T-helper 2 cell treated with Interferon-gamma antibody and Interleukin-4, amounts not matched to agents 5 μg/mL and 100 μg/mL, for 36 hours (primary cell): ENCODE data around the gene LPA.
"Not testable (repeated sequence)": the region's sequence is repeated elsewhere in the genome, so short reads cannot be mapped to it uniquely, and the experiment has no call there.

Experiments
- DNase-seq: peaks from one replicate; pipeline ENCODE4 v3.0.0; 2021; ENCODE audit warnings: low spot score
- H3K27ac Mint-ChIP-seq: one replicate; pipeline ENCODE4 v1.8.0; 2021; ENCODE audit warnings: mild to moderate bottlenecking, mixed read lengths
- H3K27me3 Mint-ChIP-seq: one replicate; pipeline ENCODE4 v1.8.0; 2021; ENCODE audit warnings: low read depth, mixed read lengths
- H3K36me3 Mint-ChIP-seq: one replicate; pipeline ENCODE4 v1.8.0; 2021; ENCODE audit warnings: low read depth, mixed read lengths
- H3K4me1 Mint-ChIP-seq: one replicate; pipeline ENCODE4 v1.8.0; 2021; ENCODE audit warnings: low read depth, mixed read lengths
- H3K4me3 Mint-ChIP-seq: one replicate; pipeline ENCODE4 v1.8.0; 2022; ENCODE audit warnings: mild to moderate bottlenecking, moderate library complexity, mixed read lengths
- H3K9me3 Mint-ChIP-seq: one replicate; pipeline ENCODE4 v1.8.0; 2021; ENCODE audit warnings: mixed read lengths

LPA gene, protein sequence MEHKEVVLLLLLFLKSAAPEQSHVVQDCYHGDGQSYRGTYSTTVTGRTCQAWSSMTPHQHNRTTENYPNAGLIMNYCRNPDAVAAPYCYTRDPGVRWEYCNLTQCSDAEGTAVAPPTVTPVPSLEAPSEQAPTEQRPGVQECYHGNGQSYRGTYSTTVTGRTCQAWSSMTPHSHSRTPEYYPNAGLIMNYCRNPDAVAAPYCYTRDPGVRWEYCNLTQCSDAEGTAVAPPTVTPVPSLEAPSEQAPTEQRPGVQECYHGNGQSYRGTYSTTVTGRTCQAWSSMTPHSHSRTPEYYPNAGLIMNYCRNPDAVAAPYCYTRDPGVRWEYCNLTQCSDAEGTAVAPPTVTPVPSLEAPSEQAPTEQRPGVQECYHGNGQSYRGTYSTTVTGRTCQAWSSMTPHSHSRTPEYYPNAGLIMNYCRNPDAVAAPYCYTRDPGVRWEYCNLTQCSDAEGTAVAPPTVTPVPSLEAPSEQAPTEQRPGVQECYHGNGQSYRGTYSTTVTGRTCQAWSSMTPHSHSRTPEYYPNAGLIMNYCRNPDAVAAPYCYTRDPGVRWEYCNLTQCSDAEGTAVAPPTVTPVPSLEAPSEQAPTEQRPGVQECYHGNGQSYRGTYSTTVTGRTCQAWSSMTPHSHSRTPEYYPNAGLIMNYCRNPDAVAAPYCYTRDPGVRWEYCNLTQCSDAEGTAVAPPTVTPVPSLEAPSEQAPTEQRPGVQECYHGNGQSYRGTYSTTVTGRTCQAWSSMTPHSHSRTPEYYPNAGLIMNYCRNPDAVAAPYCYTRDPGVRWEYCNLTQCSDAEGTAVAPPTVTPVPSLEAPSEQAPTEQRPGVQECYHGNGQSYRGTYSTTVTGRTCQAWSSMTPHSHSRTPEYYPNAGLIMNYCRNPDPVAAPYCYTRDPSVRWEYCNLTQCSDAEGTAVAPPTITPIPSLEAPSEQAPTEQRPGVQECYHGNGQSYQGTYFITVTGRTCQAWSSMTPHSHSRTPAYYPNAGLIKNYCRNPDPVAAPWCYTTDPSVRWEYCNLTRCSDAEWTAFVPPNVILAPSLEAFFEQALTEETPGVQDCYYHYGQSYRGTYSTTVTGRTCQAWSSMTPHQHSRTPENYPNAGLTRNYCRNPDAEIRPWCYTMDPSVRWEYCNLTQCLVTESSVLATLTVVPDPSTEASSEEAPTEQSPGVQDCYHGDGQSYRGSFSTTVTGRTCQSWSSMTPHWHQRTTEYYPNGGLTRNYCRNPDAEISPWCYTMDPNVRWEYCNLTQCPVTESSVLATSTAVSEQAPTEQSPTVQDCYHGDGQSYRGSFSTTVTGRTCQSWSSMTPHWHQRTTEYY (N-terminal part only)

DNA sequence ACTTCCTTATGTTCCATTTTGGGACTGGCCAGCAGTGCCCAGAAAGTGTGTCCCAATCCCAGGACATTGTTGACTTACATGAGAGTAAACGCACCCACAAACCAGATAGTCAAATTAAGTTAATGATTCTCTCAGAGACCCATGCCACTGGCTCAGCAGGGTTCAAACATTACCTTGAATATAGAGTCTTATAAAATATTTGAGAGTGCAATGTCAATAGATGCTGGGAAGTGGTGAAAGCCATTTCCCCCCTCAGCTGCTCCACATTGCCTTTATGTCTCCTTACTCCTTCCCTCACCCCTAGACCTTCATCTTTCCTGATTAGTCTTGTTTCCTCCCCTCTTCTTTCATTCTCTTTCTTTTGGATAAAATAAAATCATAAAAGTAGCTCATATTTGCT is at the start of gene LPA:
LPA (minus strand) TSS at position 78 of the 400 bp plus-strand sequence; CDS start at position 17, 61 bp downstream.
- not testable (repeated sequence) for H3K27me3 Mint-ChIP-seq, DNase-seq, H3K4me3 Mint-ChIP-seq, H3K4me1 Mint-ChIP-seq, H3K9me3 Mint-ChIP-seq, H3K27ac Mint-ChIP-seq, H3K36me3 Mint-ChIP-seq

DNA sequence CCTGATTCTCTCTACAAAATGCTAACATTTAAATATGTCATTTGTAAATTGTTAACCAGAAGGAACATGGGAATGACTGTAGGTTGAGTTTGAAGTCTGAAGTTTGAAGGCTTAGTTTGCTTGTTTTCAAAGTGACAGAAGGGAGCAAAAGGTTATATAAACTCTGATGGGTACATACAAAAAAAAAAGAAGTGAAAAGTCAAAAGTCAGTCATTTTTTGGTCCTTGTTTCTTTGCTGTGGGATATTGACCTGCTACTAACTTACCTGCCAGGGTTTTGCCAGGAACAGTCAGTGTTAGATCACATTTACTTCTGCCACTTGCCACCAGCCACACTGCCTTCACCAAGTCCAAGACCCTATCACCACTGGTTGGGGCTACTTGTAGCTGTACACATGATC is 44.9 kb upstream of the LPA start:
- H3K27ac Mint-ChIP-seq, DNase-seq, H3K9me3 Mint-ChIP-seq, H3K4me1 Mint-ChIP-seq, H3K4me3 Mint-ChIP-seq, H3K27me3 Mint-ChIP-seq, H3K36me3 Mint-ChIP-seq: not testable (repeated sequence)

DNA sequence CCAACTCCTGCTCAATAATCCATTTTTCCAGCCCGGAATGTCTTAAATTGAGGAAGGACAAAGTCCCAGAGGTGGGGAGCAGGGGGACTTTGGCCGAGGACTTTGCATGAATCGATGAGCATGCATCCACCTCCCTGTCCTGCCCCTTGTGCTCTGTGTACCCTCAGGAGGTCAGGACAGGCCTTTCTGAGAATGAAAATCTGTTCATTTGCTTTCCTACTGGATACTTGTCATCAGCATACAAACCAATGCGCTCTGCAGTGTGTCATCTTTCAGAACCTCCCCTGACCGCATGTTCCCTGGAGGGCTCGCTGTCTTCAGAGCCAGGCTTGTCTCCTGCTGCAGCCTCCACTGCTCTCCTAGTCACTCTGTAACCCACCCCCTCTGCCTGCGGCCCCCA is 40.6 kb upstream of the LPA start:
- not testable (repeated sequence) for H3K4me3 Mint-ChIP-seq, H3K27me3 Mint-ChIP-seq, DNase-seq, H3K27ac Mint-ChIP-seq, H3K9me3 Mint-ChIP-seq, H3K4me1 Mint-ChIP-seq, H3K36me3 Mint-ChIP-seq

DNA sequence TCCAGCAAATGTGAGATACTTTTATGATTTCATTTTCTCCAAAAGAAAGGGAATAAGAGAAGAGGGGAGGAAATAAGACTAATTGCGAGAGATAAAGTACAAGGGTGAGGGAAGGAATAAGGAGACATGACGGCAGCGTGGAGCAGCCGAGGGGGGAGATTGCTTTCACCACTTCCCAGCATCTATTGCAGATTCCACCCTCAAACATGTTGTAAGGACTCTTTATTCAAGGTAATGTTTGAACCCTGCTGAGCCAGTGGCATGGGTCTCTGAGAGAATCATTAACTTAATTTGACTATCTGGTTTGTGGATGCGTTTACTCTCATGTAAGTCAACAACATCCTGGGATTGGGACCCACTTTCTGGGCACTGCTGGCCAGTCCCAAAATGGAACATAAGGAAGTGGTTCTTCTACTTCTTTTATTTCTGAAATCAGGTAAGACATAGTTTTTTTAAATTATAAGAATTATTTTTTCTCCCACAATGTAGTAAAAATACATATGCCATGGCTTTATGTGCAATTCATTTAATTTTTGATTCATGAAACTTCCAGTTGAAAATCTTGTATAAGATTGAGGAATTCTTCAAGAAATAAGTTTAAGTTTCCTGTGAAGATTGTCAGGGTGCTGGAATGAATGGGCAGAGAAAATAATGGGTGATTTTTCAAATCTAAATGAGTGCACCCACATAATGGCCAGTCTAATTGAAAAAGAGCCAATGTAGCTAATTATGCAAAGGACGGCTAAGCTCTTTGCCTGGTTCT is 38.0 kb upstream of the LPA start, which contains the start of gene PLG:
PLG (plus strand) TSS at position 327 of the 763 bp plus-strand sequence; CDS start at position 388, 61 bp downstream.
- H3K9me3 Mint-ChIP-seq, H3K4me3 Mint-ChIP-seq, H3K4me1 Mint-ChIP-seq, H3K36me3 Mint-ChIP-seq, H3K27me3 Mint-ChIP-seq, H3K27ac Mint-ChIP-seq, DNase-seq: not testable (repeated sequence)

DNA sequence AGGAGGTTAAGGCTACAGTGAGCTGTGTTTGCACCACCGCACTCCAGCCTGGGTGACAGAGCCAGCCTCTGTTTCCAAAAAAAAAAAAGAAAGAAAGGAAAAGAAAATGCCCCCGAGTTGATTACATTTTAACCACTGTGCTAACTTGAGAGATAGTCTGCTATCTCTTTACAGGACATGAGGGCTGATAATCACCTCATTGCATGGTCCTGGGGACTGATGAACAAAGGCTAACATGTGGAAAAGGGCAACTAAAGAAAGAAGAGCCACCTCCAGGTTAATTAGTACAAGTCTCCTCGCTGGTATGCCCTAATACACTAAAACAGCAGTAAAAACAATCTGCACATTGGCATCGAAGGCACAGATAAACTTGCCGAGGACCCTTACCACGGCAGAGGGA is 33.8 kb upstream of the LPA start:
- no peak overlapping the region for H3K27ac Mint-ChIP-seq
- no peaks in the 10 kb centered on the region for H3K9me3 Mint-ChIP-seq
- no peaks in the 10 kb centered on the region for H3K36me3 Mint-ChIP-seq
- no peaks in the 10 kb centered on the region for H3K27me3 Mint-ChIP-seq
- DNase-seq, result no peak
- H3K4me1 Mint-ChIP-seq, result no peaks in the 10 kb centered on the region
- H3K4me3 Mint-ChIP-seq, result no peak overlapping the region

DNA sequence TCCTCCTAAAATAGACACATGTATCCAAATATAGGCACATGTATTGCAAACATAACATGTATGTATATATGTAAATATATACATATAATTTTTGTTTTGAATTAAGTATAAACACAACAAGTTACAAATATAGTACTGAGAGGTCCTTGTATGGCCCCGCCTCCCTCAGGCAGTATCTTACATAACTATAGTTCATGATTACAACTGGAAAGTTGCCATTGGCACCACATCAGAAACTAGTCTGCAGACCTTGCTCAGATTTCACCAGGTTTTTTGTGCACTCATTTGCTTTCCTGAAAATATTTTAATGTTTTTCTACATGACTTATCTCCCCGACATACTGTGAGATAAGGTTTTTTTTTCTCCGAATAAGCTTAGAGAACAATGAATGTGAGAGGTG is 32.8 kb upstream of the LPA start:
- H3K4me3 Mint-ChIP-seq, H3K27me3 Mint-ChIP-seq: not testable (repeated sequence)

DNA sequence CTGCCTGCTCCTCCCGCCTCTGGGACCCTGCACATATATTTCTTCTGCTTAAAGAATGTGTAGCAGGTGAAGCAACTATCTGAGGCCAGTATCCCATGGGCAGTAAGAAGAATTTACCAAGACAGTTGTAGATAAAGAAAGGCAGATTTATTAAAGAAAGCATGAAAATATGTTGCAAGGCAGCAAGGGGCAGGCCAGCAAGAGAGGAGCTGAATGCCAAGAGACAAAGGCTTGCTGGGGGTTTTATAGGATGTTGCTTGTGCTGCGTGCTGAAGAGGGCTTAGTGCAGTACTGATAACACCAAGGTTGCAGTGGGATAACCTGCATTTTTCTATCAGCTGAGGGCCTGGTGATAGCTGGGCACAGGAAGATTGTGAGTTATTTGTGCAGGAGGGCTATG is 31.5 kb upstream of the LPA start:
- H3K4me1 Mint-ChIP-seq, DNase-seq, H3K36me3 Mint-ChIP-seq, H3K27me3 Mint-ChIP-seq, H3K9me3 Mint-ChIP-seq, H3K4me3 Mint-ChIP-seq, H3K27ac Mint-ChIP-seq: not testable (repeated sequence)

More for the DNA sequence above, 32.8 kb upstream of the LPA start:
- not testable (repeated sequence) for H3K36me3 Mint-ChIP-seq, DNase-seq, H3K9me3 Mint-ChIP-seq, H3K27ac Mint-ChIP-seq, H3K4me1 Mint-ChIP-seq

DNA sequence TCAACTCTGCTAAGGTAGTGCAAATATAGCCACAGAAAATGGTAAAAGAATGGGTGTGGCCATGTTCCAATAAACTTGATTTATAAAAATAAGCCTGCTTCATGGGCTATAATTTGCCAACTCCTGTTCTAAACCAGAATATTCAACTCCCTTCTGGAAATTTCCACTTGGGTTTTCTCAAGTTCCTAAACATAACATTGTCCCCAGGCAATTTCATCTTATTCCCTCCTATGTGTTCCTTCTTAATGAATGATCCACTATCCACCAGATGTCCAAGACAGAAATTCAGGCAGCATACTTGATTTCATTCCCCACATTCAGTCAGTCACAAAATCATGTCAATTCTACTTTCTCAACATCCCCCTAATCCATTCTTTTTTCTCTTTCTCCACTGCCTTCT is 30.9 kb upstream of the LPA start:
- not testable (repeated sequence) for H3K4me1 Mint-ChIP-seq, H3K9me3 Mint-ChIP-seq, H3K4me3 Mint-ChIP-seq, DNase-seq, H3K36me3 Mint-ChIP-seq, H3K27me3 Mint-ChIP-seq, H3K27ac Mint-ChIP-seq

DNA sequence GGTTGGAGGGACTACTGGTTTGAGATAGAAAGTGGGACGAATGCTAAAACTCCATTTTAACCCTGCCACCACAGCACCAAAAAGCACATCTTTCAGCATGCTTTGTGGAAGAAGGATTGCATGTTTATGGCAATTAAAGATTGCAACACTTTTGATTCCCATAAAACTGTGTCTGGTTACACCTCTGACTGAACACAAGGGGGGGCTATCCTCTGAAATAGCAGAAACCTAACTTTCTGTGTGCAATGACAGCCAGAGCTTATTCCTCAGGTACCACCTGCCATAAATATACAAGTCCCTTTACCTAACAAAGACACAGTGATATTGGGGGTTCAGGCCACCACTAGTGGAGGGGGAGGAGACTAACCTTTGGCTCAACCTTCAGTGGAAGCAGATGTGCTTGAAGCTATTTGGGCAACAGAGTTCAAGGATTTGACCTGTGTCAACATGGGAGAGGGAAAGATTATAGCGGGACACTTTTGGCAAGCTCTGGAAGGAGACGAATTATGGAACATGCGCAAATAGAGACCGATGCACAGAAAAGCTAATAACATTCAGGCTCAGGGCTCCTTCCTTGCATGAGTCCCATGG is 28.4 kb upstream of the LPA start:
- Mint-ChIP-seq H3K4me3 (no peak overlapping the region), H3K4me1 (no peaks in the 10 kb centered on the region), H3K9me3 (no peaks in the 10 kb centered on the region), H3K27ac (no peak overlapping the region), H3K27me3 (no peaks in the 10 kb centered on the region), H3K36me3 (no peaks in the 10 kb centered on the region)
- no peak for DNase-seq

DNA sequence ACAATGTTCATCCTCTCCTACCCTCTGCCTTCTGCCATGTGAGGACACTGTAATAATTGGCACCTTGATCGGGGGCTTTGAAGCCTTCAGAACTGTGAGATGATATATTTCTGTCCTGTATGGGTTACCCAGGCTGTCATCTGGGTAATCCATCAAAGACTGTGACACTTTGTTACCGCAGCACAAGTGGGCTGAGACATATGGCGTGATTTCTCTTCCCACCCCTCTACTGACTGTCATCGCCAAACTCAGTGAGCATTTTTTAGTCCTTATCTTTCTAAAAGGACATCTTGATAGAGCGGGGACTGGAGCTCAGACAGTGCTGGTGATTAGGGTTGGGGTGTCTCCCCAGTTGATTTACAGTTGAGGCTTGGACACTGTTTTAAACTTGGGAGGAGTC is 27.5 kb upstream of the LPA start:
- H3K9me3 Mint-ChIP-seq, result no peaks in the 10 kb centered on the region

DNA sequence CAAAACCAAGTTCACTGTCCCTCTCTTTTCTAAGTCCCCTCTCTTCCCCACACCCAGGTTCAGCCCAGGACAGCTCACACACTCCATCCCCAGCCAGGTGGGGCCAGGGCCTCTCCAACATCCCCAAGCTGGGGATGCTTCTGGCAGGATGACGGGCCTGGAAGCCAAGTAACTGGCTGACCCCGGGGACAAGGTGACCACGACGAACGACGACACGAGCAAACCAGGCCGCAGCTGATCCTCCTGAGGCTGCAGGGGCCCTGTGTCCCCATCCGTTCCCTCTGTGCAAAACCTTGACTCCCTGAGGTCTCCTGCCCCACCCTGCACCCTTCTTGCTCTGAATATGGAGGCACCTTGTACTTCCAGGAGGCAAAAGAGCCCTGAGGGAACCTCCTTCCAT is 26.4 kb upstream of the LPA start:
- Mint-ChIP-seq H3K4me1 (no peaks in the 10 kb centered on the region), H3K27me3 (no peaks in the 10 kb centered on the region), H3K36me3 (no peaks in the 10 kb centered on the region), H3K9me3 (no peaks in the 10 kb centered on the region), H3K4me3 (no peak overlapping the region), H3K27ac (no peak overlapping the region)
- DNase-seq, result no peak

More for the DNA sequence above, 27.5 kb upstream of the LPA start:
- H3K27me3 Mint-ChIP-seq, result no peaks in the 10 kb centered on the region
- no peaks in the 10 kb centered on the region for H3K4me1 Mint-ChIP-seq
- no peak for DNase-seq
- no peak overlapping the region for H3K4me3 Mint-ChIP-seq
- H3K36me3 Mint-ChIP-seq, result no peaks in the 10 kb centered on the region
- H3K27ac Mint-ChIP-seq, result no peak overlapping the region

DNA sequence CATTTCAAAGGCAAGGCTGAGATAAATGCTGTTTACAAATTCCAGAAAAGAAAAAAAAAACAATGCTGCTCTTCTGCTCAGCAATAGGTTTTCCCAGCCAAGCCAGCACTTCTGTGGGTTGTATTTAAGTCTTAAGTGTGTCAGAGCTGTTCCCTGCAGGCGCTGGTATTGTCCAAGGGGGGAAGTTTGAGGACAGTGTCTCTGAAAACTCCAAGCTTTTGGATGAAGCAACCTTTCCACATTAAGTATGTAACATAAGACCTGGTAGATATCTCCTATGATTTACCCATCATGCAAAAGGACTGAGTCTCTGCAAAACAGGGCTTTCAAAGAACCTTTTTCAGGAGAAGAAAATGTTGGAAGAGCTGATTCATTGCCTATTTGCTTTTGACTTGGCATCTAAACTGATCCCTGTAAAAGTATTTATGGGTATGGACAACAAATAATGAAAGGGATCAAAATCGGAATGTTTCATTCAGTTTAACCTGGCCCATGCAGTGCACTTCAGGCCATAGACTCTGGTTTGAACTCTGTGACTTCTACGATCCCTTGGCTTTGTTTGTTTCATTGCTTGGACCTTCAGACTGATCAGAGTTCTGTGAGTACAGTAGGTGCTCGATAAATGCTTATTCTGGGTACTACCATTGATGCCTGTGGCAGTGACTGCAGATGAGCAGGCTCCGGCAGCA is 21.8 kb upstream of the LPA start:
- Mint-ChIP-seq H3K27me3 (no peaks in the 10 kb centered on the region), H3K9me3 (no peaks in the 10 kb centered on the region)

More for the DNA sequence above, 21.8 kb upstream of the LPA start:
- no peak for DNase-seq
- Mint-ChIP-seq H3K4me1 (no peaks in the 10 kb centered on the region), H3K4me3 (no peak overlapping the region), H3K36me3 (no peaks in the 10 kb centered on the region), H3K27ac (no peak overlapping the region)
